ENCODE measurements around the gene MRPS23.

- TF ChIP-seq, protein P1, sequence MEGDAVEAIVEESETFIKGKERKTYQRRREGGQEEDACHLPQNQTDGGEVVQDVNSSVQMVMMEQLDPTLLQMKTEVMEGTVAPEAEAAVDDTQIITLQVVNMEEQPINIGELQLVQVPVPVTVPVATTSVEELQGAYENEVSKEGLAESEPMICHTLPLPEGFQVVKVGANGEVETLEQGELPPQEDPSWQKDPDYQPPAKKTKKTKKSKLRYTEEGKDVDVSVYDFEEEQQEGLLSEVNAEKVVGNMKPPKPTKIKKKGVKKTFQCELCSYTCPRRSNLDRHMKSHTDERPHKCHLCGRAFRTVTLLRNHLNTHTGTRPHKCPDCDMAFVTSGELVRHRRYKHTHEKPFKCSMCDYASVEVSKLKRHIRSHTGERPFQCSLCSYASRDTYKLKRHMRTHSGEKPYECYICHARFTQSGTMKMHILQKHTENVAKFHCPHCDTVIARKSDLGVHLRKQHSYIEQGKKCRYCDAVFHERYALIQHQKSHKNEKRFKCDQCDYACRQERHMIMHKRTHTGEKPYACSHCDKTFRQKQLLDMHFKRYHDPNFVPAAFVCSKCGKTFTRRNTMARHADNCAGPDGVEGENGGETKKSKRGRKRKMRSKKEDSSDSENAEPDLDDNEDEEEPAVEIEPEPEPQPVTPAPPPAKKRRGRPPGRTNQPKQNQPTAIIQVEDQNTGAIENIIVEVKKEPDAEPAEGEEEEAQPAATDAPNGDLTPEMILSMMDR (IDR thresholded peaks at IDR 0.05; ENCODE audit: insufficient read depth, low read length, poor library complexity, severe bottlenecking), result no peak
- no peak for TF ChIP-seq EZH2phosphoT487 (conservative IDR thresholded peaks at IDR 0.05; ENCODE audit: low read length)
Observed at GRCh38 chr17:57838857-57839570, 10.8 kb downstream of the MRPS23 start.

All from SU-DHL-6 (cell line).